HL-60 (cell line): ENCODE data around the gene JPT2.

Experiments used
- CTCF ChIP-seq: IDR thresholded peaks from one replicate; pipeline ENCODE4 v1.5.1; 2011; ENCODE audit warnings: low read length, control low read depth, inconsistent platforms; ENCODE audit not compliant: insufficient read depth
- GABPA ChIP-seq: IDR thresholded peaks from 2 replicates; pipeline ENCODE4 v1.6.1; 2012; ENCODE audit warnings: low read depth
- POLR2AphosphoS5 ChIP-seq: IDR thresholded peaks from 2 replicates; pipeline ENCODE4 v1.6.1; 2012; ENCODE audit warnings: low read depth
- SPI1 ChIP-seq: IDR thresholded peaks from 2 replicates; pipeline ENCODE4 v1.6.1; 2012; ENCODE audit warnings: low read depth, mild to moderate bottlenecking, borderline replicate concordance
- TF ChIP-seq, protein P1 (sequence below): IDR thresholded peaks from 2 replicates; pipeline ENCODE4 v1.6.1; 2012; ENCODE audit warnings: low read depth; ENCODE audit not compliant: insufficient replicate concordance

- TF ChIP-seq CTCF (no peak), POLR2AphosphoS5 (no peak), GABPA (no peak), SPI1 (no peak)
- TF ChIP-seq, protein P1, sequence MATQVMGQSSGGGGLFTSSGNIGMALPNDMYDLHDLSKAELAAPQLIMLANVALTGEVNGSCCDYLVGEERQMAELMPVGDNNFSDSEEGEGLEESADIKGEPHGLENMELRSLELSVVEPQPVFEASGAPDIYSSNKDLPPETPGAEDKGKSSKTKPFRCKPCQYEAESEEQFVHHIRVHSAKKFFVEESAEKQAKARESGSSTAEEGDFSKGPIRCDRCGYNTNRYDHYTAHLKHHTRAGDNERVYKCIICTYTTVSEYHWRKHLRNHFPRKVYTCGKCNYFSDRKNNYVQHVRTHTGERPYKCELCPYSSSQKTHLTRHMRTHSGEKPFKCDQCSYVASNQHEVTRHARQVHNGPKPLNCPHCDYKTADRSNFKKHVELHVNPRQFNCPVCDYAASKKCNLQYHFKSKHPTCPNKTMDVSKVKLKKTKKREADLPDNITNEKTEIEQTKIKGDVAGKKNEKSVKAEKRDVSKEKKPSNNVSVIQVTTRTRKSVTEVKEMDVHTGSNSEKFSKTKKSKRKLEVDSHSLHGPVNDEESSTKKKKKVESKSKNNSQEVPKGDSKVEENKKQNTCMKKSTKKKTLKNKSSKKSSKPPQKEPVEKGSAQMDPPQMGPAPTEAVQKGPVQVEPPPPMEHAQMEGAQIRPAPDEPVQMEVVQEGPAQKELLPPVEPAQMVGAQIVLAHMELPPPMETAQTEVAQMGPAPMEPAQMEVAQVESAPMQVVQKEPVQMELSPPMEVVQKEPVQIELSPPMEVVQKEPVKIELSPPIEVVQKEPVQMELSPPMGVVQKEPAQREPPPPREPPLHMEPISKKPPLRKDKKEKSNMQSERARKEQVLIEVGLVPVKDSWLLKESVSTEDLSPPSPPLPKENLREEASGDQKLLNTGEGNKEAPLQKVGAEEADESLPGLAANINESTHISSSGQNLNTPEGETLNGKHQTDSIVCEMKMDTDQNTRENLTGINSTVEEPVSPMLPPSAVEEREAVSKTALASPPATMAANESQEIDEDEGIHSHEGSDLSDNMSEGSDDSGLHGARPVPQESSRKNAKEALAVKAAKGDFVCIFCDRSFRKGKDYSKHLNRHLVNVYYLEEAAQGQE, result no peak
These were observed 21.9 kb upstream of the JPT2 start for GRCh38 chr16:1655909-1656807.
